Natural killer cell (primary cell): ENCODE measurements around the gene C17orf100. TPM values are rescaled to one million over a fixed set of nuclear protein-coding genes. Genes with fewer than 3 reads are reported as not detected.

Experiments used
- ATAC-seq, 3 donors: fragments of 150-1000 bp in 2 of 3; fragments of 200-7000 bp in 1 of 3; cut with Tn5 transposase; 1 replicate in 1 of 3; 2 replicates in 2 of 3; pipeline ENCODE4 v1.10.0; 2021; ENCODE audit warnings: mild to moderate bottlenecking in 2 of 3, moderate library complexity in 2 of 3
- DNase-seq, 2 donors: peaks; one replicate each; pipeline versions ENCODE4 v3.0.0 to v3.0.0-alpha.2; 2013 to 2021; ENCODE audit warnings: mixed read lengths in 1 of 2
- H3K27ac ChIP-seq: one replicate; pipeline ENCODE4 v1.5.1; 2013; ENCODE audit warnings: mild to moderate bottlenecking, low read length
- H3K27me3 ChIP-seq: one replicate; pipeline ENCODE4 v1.6.1; 2013; ENCODE audit warnings: low read length; ENCODE audit not compliant: control insufficient read depth, insufficient read depth
- H3K36me3 ChIP-seq: one replicate; pipeline ENCODE4 v1.6.1; 2013; ENCODE audit warnings: low read length; ENCODE audit not compliant: control insufficient read depth, insufficient read depth
- H3K4me1 ChIP-seq: one replicate; pipeline ENCODE4 v1.6.1; 2013; ENCODE audit warnings: low read length; ENCODE audit not compliant: control insufficient read depth, insufficient read depth
- H3K4me3 ChIP-seq: one replicate; pipeline ENCODE4 v1.5.1; 2013; ENCODE audit warnings: low read length
- H3K9me3 ChIP-seq: one replicate; pipeline ENCODE4 v1.6.1; 2013; ENCODE audit warnings: low read length; ENCODE audit not compliant: control insufficient read depth, insufficient read depth
- H3K27ac Mint-ChIP-seq, 2 donors: one replicate each; pipeline ENCODE4 v1.8.0; 2022; ENCODE audit warnings: mild to moderate bottlenecking in 2 of 2, mixed read lengths in 2 of 2, moderate library complexity in 1 of 2
- H3K27me3 Mint-ChIP-seq, 2 donors: one replicate each; pipeline ENCODE4 v1.8.0; 2022; ENCODE audit warnings: low read depth in 2 of 2, mixed read lengths in 2 of 2
- H3K36me3 Mint-ChIP-seq: one replicate; pipeline ENCODE4 v1.8.0; 2022; ENCODE audit warnings: mixed read lengths
- H3K4me1 Mint-ChIP-seq, 2 donors: one replicate each; pipeline ENCODE4 v1.8.0; 2022; ENCODE audit warnings: mixed read lengths in 2 of 2
- H3K4me3 Mint-ChIP-seq: one replicate; pipeline ENCODE4 v1.8.0; 2022; ENCODE audit warnings: mild to moderate bottlenecking, moderate library complexity, mixed read lengths
- H3K9me3 Mint-ChIP-seq, 2 donors: one replicate each; pipeline ENCODE4 v1.8.0; 2022; ENCODE audit warnings: mixed read lengths in 2 of 2
- WGBS: methylation state at CpG from one replicate; pipeline ENCODE4 v1.1.7; 2013; ENCODE audit warnings: missing lambda C conversion rate; ENCODE audit not compliant: insufficient coverage; 5-methylcytosine and 5-hydroxymethylcytosine counted together
- intact Hi-C: fragments of 100-400 bp; cut with micrococcal nuclease; formaldehyde crosslinking; loops from one replicate; pipeline ENCODE4 v1.14.2; 2022
- total RNA-seq, 4 donors: library from RNA; stranded (reverse); fragments of 120-200 nt in 1 of 4; gene quantifications; one replicate each; pipeline versions ENCODE4 v1.2.3 to v1.2.4, GENCODE V29; 2013 to 2022
- TF ChIP-seq, protein P1 (sequence below): fragments of 200-600 bp; IDR thresholded peaks from one replicate; pipeline ENCODE4 v1.8.0; 2022; ENCODE audit warnings: antibody characterized with exemption

C17orf100 gene
- total RNA-seq, 3 donors from 2014 or later (not counting 1 experiment from before 2014, with no cell fraction given): 0.68 to 0.87 (median 0.82) TPM

DNA sequence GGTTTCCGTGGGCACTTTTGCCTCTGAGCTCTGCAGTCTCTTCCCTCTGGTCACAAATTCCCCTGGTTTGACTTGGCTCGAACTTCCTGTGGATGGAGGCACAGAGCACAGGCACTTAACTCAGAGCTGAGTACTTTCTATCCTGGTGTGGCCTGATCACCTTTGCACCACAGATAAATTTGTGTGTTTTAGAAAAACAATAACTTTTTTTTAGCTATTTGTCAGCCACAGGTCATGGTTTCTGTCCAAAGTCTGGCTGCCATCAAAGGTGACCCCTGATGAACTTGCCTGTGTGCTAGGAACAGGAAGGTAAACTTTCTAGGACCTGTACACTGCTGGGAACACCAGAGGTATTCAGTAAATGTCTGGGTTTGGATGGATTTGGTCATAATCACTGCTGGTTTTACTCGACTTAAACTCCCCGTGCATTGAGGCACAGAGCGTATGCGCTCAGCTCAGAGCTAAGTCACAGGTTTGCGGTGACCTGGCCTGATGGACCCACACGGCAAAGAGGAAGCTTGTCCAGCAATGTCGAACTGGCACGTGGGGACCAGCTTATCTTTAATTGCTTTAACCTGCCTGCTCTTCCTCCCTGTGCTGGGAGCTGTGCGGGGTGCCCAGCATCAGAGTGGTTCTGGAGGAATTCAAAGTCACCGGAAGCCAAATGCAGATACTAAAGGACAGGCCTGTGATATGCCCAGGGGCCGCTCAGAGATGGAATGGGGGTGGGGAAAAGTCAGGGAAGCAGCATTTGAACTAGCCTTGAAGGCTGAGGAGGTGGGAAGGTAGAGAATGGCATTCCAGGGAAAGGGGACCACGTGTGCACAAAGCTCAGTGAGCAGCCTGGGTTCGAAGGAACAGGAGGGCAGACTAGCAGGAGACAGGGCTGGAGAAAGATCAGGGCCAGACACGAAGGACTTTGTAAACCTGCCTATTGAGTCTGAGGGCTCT, 48.7 kb downstream of the C17orf100 start:
- Mint-ChIP-seq H3K4me1 (no peaks in the 10 kb centered on the region), H3K4me3 (no peak overlapping the region), H3K9me3 (no peaks in the 10 kb centered on the region), H3K36me3 (no peaks in the 10 kb centered on the region), H3K27ac (no peak overlapping the region), H3K27me3 (peaks cover 5 to 6% of the 10 kb centered on the region in 2 donors)
- H3K27ac ChIP-seq: no peak overlapping the region
- TF ChIP-seq, protein P1, sequence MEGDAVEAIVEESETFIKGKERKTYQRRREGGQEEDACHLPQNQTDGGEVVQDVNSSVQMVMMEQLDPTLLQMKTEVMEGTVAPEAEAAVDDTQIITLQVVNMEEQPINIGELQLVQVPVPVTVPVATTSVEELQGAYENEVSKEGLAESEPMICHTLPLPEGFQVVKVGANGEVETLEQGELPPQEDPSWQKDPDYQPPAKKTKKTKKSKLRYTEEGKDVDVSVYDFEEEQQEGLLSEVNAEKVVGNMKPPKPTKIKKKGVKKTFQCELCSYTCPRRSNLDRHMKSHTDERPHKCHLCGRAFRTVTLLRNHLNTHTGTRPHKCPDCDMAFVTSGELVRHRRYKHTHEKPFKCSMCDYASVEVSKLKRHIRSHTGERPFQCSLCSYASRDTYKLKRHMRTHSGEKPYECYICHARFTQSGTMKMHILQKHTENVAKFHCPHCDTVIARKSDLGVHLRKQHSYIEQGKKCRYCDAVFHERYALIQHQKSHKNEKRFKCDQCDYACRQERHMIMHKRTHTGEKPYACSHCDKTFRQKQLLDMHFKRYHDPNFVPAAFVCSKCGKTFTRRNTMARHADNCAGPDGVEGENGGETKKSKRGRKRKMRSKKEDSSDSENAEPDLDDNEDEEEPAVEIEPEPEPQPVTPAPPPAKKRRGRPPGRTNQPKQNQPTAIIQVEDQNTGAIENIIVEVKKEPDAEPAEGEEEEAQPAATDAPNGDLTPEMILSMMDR: no peak
- H3K4me3 ChIP-seq: no peak overlapping the region
- WGBS: 83% methylated on average over 16 of the region's 16 CpGs
- H3K4me1 ChIP-seq: no peaks in the 10 kb centered on the region
- no peaks in the 10 kb centered on the region for H3K27me3 ChIP-seq
- intact Hi-C loops: no loop called here
- H3K36me3 ChIP-seq: no peaks in the 10 kb centered on the region
- ATAC-seq (no peak), DNase-seq (no peak)
- H3K9me3 ChIP-seq: no peaks in the 10 kb centered on the region

DNA sequence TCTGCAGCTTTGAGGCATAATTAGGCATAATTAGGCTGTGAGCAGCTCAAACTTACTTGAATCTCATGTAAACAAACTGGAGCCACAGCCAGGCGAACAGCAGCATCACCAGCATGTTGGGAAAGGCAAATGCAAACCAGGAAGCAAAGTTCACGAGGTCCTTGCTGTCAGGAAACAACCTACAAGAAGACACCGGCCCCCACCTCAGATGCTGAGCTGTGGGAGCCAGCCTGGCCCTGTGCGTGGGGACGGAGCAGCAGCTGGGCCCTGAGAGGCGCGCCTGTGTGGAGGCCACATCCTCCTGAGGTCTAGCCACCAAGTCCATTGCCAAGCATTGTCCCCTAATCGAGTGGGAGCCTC, 49.4 kb downstream of the C17orf100 start:
- peaks cover 5 to 6% of the 10 kb centered on the region in 2 donors for H3K27me3 Mint-ChIP-seq
- TF ChIP-seq, protein P1: no peak
- Histone ChIP-seq H3K27me3 (no peaks in the 10 kb centered on the region), H3K27ac (no peak overlapping the region), H3K9me3 (no peaks in the 10 kb centered on the region), H3K4me3 (no peak overlapping the region), H3K4me1 (no peaks in the 10 kb centered on the region), H3K36me3 (no peaks in the 10 kb centered on the region)
- no peak for ATAC-seq
- intact Hi-C loops: no loop called here
- no peaks in the 10 kb centered on the region for H3K4me1 Mint-ChIP-seq
- no peak overlapping the region for H3K4me3 Mint-ChIP-seq
- WGBS: 66% methylated on average over 8 of the region's 8 CpGs
- H3K36me3 Mint-ChIP-seq: no peaks in the 10 kb centered on the region
- H3K27ac Mint-ChIP-seq: no peak overlapping the region
- no peak for DNase-seq
- H3K9me3 Mint-ChIP-seq: no peaks in the 10 kb centered on the region

DNA sequence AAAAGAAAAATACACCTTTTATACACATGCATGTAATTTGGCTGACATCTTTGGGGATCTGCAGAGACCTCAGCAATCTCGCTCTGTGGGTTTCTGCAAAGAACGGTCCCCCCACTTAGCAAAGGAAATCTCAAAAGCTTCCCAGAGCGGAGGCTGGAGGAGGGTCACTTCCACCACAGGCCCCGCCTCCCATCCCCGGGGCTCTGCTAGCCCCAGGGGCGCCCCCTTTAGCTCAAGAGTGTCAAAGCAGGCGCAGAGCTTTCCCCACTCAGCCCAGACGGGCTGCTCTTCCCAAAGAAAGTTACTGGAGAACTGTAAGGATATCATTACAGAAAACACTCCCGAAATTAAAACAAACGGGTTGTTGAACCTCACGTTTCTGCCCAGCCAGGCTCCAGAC, 50.2 kb downstream of the C17orf100 start:
- no peak overlapping the region for H3K4me3 Mint-ChIP-seq
- Histone ChIP-seq H3K36me3 (no peaks in the 10 kb centered on the region), H3K9me3 (no peaks in the 10 kb centered on the region), H3K4me3 (no peak overlapping the region), H3K27me3 (no peaks in the 10 kb centered on the region), H3K27ac (no peak overlapping the region), H3K4me1 (no peaks in the 10 kb centered on the region)
- no peaks in the 10 kb centered on the region for H3K9me3 Mint-ChIP-seq
- DNase-seq (peak in 1 of 2 donors; percentile 48), ATAC-seq (peak; percentile 43 to 76 (median 63))
- 15% methylated on average over 11 of the region's 11 CpGs for WGBS
- no peaks in the 10 kb centered on the region for H3K4me1 Mint-ChIP-seq
- no peaks in the 10 kb centered on the region for H3K36me3 Mint-ChIP-seq
- H3K27me3 Mint-ChIP-seq: peaks cover 7 to 14% of the 10 kb centered on the region in 2 donors
- TF ChIP-seq, protein P1: no peak
- no peak overlapping the region for H3K27ac Mint-ChIP-seq
- intact Hi-C loops: no loop called here
